ENCODE data around the gene UPF2.

Gene UPF2

DNA sequence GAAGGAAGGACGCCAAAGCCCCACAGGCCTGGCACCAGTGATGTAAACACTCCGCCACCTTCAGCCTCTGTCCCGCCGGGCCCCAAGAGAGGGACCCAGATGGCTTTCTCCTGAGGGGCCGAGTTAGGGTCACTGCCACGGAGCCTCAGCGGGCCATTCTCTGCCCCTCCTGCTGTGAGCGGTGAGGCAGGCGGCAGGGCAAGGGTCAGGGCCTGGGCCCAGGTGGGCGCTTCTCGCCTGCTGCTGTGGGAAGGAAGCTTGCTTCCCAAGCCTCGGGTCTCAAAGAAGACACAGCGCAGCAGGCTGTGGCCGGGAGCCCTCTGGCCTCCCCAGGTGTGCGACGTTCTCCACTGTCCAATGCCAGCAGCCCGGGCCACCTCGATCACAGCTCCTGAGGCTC, 134.7 kb downstream of the UPF2 start:
- in situ Hi-C loops (cut with HindIII; ENCODE audit: low pct_unique_long_range_greater_than_20kb, low sequenced_read_pairs), result no loop called here
- no peak for DNase-seq (ENCODE audit: low read depth in 1 of 2, low spot score in 1 of 2)
- TF ChIP-seq JUND (IDR thresholded peaks at IDR 0.05; ENCODE audit: low read depth), result no peak

DNA sequence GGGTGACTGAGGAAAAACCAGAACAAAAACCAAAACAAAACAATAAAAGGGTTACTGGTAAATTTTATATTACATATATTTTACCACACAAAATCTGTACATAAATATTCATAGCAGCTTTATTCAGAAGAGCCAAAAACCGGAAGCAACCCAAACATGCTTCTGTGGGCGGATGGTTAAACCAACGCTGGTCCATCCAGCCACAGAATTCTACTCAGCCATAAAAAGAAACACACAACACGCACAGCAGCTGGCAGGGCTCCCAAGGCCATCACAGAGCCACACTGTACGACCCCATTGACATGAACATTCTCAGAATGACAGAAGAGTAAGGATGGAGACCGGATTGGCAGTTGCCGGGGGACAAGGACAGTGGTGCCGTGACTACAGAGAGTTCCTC, 135.9 kb downstream of the UPF2 start:
- in situ Hi-C loops (cut with HindIII; ENCODE audit: low pct_unique_long_range_greater_than_20kb, low sequenced_read_pairs), result no loop called here
- TF ChIP-seq JUND (IDR thresholded peaks at IDR 0.05; ENCODE audit: low read depth), result no peak
- no peak for DNase-seq (ENCODE audit: low read depth in 1 of 2, low spot score in 1 of 2)

DNA sequence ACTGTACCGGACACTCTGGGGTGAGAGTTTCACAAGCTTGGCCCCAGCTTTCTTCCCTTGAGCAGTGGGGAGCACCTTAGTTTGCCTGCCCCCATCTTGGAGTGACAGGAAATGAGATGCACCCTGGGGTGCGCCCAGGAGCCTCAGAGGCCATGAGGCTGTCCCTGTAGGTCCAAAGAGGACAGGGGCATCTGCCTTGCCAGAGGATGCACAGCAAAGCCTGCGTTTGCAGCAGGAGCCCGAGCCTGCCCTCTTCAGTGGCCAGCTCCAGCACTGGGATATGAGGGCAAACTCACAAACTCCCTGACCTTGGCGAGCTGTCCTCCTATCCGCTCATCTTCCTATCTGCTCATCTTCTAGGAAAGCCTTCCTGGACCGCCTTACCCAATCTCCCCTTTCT, 140.0 kb downstream of the UPF2 start:
- DNase-seq (ENCODE audit: low read depth in 1 of 2, low spot score in 1 of 2), result no peak
- in situ Hi-C loops (cut with HindIII; ENCODE audit: low pct_unique_long_range_greater_than_20kb, low sequenced_read_pairs), result no loop called here
- TF ChIP-seq JUND (IDR thresholded peaks at IDR 0.05; ENCODE audit: low read depth), result no peak

DNA sequence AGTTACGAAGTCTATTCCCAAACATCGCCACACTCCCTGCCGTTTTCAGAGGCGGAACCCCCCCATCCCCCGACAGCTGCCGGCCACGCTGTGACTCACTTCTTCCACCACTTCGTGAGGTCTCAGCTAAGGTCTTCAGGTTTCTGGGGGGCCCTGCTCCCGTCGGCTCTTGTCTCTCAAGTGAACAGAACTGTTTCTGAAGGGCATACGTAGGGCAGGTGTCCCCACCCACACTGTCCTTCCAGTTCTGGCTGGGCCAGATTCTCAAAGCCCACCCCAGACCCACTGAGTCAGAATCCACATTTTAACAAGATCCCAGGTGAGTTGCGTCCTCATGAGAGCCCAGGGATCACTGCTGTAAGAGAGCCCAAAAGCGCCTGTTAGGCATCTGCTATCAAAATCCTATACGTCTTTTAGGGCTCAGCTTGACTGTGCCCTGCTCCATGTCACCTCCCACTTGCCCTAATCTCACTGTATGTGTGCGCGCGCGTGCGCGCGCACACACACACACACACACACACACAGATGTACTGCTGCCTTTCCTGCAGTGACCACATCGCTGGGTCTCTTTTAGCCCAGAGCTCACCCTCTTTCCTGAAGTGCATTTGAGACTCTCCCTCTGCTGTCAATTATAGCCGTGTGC, 140.7 kb downstream of the UPF2 start:
- TF ChIP-seq JUND (IDR thresholded peaks at IDR 0.05; ENCODE audit: low read depth), result no peak
- DNase-seq (ENCODE audit: low read depth in 1 of 2, low spot score in 1 of 2), result no peak
- in situ Hi-C loops (cut with HindIII; ENCODE audit: low pct_unique_long_range_greater_than_20kb, low sequenced_read_pairs), result no loop called here

DNA sequence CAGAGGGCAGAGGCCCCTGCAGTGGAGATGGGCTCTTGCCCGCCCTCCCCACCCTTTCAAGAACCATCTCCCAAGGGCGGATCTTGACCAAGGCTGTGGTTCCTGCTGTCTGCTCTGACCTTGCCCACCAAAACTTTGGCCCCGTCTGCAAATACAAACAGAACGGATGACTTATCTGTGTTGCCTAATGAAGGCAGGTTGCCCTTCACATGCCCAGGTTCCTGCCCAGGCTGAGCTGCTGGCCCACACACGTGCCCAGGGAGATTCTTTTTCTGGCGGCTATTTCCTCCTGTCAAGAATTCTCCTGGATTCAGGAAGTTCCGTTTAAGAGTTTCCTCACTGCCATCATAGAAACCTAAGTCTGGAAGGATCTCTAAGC, 141.2 kb downstream of the UPF2 start:
- no peak for TF ChIP-seq JUND (IDR thresholded peaks at IDR 0.05; ENCODE audit: low read depth)
- DNase-seq (ENCODE audit: low read depth in 1 of 2, low spot score in 1 of 2), result no peak
- in situ Hi-C loops (cut with HindIII; ENCODE audit: low pct_unique_long_range_greater_than_20kb, low sequenced_read_pairs), result no loop called here

DNA sequence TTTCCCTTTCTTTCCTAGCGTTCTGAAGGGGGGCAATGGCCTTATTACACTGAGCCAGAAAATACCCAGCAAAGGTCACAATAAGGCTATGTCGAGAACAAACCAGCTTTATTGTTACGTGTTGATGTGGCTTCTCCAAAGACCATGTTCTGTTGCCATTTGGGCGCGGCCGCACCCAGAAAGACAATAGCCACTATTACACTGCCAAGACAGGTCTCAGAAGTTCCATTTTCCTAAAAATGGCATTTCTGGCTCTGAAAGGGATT, 141.6 kb downstream of the UPF2 start:
- no peak for DNase-seq (ENCODE audit: low read depth in 1 of 2, low spot score in 1 of 2)
- in situ Hi-C loops (cut with HindIII; ENCODE audit: low pct_unique_long_range_greater_than_20kb, low sequenced_read_pairs), result no loop called here

DNA sequence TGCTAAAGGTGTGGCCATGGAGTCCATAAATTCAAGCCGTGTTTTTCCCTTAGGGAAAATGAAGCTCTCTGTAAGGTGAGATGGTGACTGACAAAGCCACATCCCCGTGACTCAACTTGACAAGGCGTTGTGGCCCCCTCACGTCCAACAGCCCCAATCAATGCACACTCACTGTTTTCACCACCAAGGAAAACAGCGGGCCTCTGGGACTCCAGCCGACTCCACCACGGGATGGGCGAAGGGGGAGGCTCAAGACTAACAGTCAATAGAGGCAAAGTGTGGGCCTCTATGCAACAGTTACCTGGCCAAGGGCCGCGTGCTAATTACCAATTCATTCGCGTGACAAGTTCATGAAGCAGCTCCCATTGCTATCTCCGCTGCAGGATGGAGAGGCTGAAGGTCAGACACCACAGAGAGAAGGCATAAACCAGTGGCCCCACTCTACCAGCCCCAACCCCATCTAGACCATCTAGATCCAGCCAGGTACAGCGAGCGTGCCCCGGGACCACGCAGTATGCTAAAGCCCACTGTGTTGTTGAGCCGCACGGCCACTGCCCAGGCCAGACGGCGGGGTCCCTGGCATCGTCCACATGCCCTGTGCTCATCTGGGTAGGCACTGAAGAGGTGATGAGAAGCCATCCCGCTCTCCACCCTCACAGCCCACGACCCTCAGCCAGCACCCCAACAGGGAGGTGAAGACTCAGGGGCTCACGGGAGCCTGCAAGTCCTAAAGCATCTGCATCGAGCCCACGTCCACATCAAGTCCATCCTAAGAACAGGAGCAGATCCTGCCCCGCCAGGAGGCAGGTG, 143.3 kb downstream of the UPF2 start:
- in situ Hi-C loops (cut with HindIII; ENCODE audit: low pct_unique_long_range_greater_than_20kb, low sequenced_read_pairs), result no loop called here
- no peak for DNase-seq (ENCODE audit: low read depth in 1 of 2, low spot score in 1 of 2)
- no peak for TF ChIP-seq JUND (IDR thresholded peaks at IDR 0.05; ENCODE audit: low read depth)

More for the DNA sequence above, 141.6 kb downstream of the UPF2 start:
- no peak for TF ChIP-seq JUND (IDR thresholded peaks at IDR 0.05; ENCODE audit: low read depth)

DNA sequence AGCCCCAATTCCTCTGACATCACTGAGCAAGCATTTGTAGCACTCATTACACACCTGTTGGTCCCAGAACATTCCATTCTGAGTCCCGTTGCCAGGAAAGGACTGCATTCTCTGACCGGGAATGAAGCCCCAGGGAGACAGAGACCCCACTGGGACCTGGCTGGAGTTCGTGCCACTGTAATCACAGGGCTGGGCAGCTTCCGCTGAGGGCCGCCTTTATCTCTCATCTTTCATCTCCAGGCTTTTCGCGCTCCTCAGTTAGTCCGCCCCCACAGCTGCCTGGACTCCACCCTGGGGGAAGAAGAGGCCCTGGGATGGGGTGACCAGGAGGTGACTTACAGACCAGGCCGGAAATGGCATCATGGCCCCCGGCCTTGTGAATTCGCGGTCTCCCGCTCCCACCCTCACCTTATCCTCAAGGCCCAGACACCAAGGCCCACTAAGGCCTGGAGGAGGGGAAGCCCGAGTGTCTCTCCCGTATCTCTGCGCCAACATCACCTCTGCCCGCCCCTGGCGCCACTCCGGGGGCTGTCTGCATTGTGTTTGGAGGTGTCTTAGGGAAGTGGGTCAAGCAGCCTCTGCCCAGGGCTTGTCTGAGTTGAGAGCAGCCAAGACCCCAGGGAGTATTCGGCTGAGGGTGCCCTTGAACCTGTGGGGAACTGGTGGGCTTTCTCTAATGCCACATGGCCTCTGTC, 144.1 kb downstream of the UPF2 start:
- in situ Hi-C loops (cut with HindIII; ENCODE audit: low pct_unique_long_range_greater_than_20kb, low sequenced_read_pairs), result no loop called here
- TF ChIP-seq JUND (IDR thresholded peaks at IDR 0.05; ENCODE audit: low read depth), result peak; percentile 61; the same call in 1 of the 2 replicates
- DNase-seq (ENCODE audit: low read depth in 1 of 2, low spot score in 1 of 2), result peak; percentile 91 to 93

DNA sequence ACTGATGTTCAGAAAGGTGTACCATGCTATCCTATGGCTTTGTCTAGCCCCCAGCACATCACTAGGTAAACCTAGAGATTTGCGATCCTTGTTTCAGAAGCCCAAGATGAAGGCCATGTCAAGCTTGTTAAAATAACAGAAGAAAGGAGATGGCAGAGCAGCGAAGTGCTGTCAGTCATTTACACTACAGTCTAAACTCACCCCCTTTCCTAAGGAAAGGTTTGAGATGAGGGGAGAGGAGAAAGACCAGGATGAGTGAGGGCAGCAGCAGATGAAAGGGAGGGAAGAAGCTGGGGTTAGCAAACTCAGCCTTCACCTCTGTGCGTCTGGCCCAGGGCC, 144.6 kb downstream of the UPF2 start:
- no peak for TF ChIP-seq JUND (IDR thresholded peaks at IDR 0.05; ENCODE audit: low read depth)
- no peak for DNase-seq (ENCODE audit: low read depth in 1 of 2, low spot score in 1 of 2)
- in situ Hi-C loops (cut with HindIII; ENCODE audit: low pct_unique_long_range_greater_than_20kb, low sequenced_read_pairs), result no loop called here

DNA sequence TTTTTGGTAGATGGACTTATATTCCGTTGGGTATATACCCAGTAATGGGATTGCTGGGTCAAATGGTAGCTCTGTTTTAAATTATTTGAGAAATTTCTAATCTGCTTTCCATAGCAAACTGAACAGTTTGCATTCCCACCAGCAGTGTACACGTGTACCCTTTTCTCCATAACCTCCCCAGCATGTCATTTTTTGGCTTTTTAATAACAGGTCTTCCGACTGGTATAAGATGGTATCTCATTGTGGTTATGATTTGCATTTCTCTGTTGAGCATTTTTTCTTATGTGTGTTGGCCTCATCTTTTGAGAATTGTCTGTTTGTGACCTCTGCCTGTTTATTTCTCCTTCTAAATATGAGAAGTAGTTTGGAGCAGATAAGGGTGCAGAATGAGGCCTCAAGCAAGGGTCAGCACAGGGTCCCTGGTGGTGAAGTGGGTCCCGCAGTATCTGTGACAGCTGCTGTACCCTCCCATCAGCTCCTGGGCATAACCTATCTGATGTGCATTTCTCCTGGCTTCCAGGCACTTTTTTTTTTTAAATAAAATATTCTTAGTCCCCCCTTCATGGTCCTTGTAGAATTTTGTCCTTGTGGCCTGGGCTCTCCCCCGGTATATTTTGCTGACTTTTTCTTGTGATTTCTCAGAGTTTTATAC, 145.9 kb downstream of the UPF2 start:
- peak in 1 of 2 experiments; percentile 36 for DNase-seq (ENCODE audit: low read depth in 1 of 2, low spot score in 1 of 2)
- no peak for TF ChIP-seq JUND (IDR thresholded peaks at IDR 0.05; ENCODE audit: low read depth)
- in situ Hi-C loops (cut with HindIII; ENCODE audit: low pct_unique_long_range_greater_than_20kb, low sequenced_read_pairs), result no loop called here

DNA sequence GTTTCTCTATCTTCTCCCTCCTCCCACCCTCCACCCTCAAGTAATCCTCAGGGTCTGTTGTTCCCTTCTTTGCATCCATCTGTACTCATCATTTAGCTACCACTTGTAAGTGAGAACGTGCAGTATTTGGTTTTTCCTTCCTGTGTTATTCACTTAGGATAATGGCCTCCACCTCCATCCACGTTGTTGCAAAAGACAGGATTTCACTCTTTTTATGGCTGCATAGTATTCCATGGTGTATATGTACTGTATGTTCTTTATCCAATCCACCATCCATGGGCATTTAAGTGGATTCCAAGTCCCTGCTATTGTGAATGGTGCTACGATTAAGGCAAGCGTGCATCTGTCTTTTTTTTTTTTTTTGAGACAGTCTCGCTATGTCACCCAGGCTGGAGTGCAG, 147.0 kb downstream of the UPF2 start:
- TF ChIP-seq JUND (IDR thresholded peaks at IDR 0.05; ENCODE audit: low read depth), result no peak

DNA sequence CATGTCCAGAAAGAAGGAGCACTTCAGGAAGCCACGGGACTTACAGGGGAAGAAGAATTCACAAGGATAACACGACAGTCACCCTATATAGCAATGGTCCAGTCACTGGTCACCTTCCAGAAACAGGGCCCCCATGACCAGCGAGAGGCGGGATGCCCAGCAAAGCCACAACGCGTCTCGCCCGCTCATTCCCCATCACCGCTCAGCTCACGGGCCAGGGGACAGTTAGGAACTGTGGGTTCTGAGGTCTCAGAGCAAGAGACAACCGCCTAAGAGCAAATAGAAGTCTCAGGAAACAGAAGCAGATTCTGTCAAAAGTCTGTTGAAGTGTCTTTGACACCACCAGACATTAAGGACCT, 147.5 kb downstream of the UPF2 start:
- TF ChIP-seq JUND (IDR thresholded peaks at IDR 0.05; ENCODE audit: low read depth), result no peak
- no peak for DNase-seq (ENCODE audit: low read depth in 1 of 2, low spot score in 1 of 2)
- in situ Hi-C loops (cut with HindIII; ENCODE audit: low pct_unique_long_range_greater_than_20kb, low sequenced_read_pairs), result no loop called here

More for the DNA sequence above, 147.0 kb downstream of the UPF2 start:
- no peak for DNase-seq (ENCODE audit: low read depth in 1 of 2, low spot score in 1 of 2)
- in situ Hi-C loops (cut with HindIII; ENCODE audit: low pct_unique_long_range_greater_than_20kb, low sequenced_read_pairs), result no loop called here

All from T47D (cell line).